Caco-2 (cell line): ENCODE data around the gene PLPP4. TPM values are rescaled to one million over a fixed set of nuclear protein-coding genes. Genes with fewer than 3 reads are reported as not detected.

Experiments used
- BruUV-seq: library from RNA; stranded (reverse); fragments of 400-500 nt; replicated peaks from 2 replicates; lab custom pipeline; 2021; lab: Mats Ljungman, UMichigan
- CTCF ChIA-PET: fragments of 300-600 bp; sonication (Branson Sonifier 250); formaldehyde crosslinking; loops from one replicate; lab custom pipeline; 2022; ENCODE audit warnings: antibody characterized with exemption; lab: Charles Lee
- POLR2A ChIA-PET: fragments of 300-600 bp; sonication (Branson Sonifier 250); formaldehyde crosslinking; loops from one replicate; lab custom pipeline; 2022; ENCODE audit warnings: antibody characterized with exemption; lab: Charles Lee
- DNase-seq, 2 experiments: peaks; one replicate each; pipeline versions ENCODE4 v3.0.0 to v3.0.0-alpha.2; 2020 to 2022
- H3K27me3 ChIP-seq: replicated peaks from 2 replicates; pipeline ENCODE4 v1.6.0; 2011; ENCODE audit warnings: low read length; ENCODE audit not compliant: control insufficient read depth, insufficient read depth
- H3K36me3 ChIP-seq: 2 replicates; pipeline ENCODE4 v1.5.1; 2011; ENCODE audit warnings: low read length; ENCODE audit not compliant: control insufficient read depth, insufficient read depth
- H3K4me1 ChIP-seq: fragments of 250-450 bp; sonication (Bioruptor Pico); 2 replicates; pipeline ENCODE4 v1.5.1; 2020; ENCODE audit warnings: mild to moderate bottlenecking
- H3K4me3 ChIP-seq: 2 replicates; pipeline ENCODE4 v1.5.1; 2011; ENCODE audit warnings: low read depth, mild to moderate bottlenecking, control low read depth, low read length
- H3K9me3 ChIP-seq: fragments of 250-450 bp; sonication (Bioruptor Pico); 2 replicates; pipeline ENCODE4 v1.5.1; 2020; ENCODE audit warnings: mild to moderate bottlenecking, moderate library complexity
- H3K27ac Mint-ChIP-seq: one replicate; pipeline ENCODE4 v1.8.0; 2022; ENCODE audit warnings: mixed read lengths; ENCODE audit not compliant: unreplicated experiment
- H3K27me3 Mint-ChIP-seq: one replicate; pipeline ENCODE4 v1.8.0; 2022; ENCODE audit warnings: mixed read lengths; ENCODE audit not compliant: insufficient read depth, unreplicated experiment
- H3K36me3 Mint-ChIP-seq: one replicate; pipeline ENCODE4 v1.8.0; 2022; ENCODE audit warnings: mild to moderate bottlenecking, mixed read lengths; ENCODE audit not compliant: insufficient read depth, unreplicated experiment
- H3K4me1 Mint-ChIP-seq: one replicate; pipeline ENCODE4 v1.8.0; 2022; ENCODE audit warnings: low read depth, mixed read lengths; ENCODE audit not compliant: unreplicated experiment
- H3K4me3 Mint-ChIP-seq: one replicate; pipeline ENCODE4 v1.8.0; 2022; ENCODE audit warnings: mild to moderate bottlenecking, moderate library complexity, mixed read lengths; ENCODE audit not compliant: unreplicated experiment
- H3K9me3 Mint-ChIP-seq: one replicate; pipeline ENCODE4 v1.8.0; 2022; ENCODE audit warnings: mixed read lengths; ENCODE audit not compliant: unreplicated experiment
- CTCF ChIP-seq, 2 experiments: fragments of 200-600 bp in 1 of 2; IDR thresholded peaks; 1 replicate in 1 of 2; 2 replicates in 1 of 2; pipeline versions ENCODE4 v1.5.1 to v1.8.0; 2011 to 2022; ENCODE audit warnings: antibody characterized with exemption in 1 of 2, control low read depth in 1 of 2, inconsistent platforms in 1 of 2, low read depth in 1 of 2, low read length in 1 of 2, mild to moderate bottlenecking in 1 of 2, moderate library complexity in 1 of 2; ENCODE audit not compliant: insufficient read depth in 1 of 2, severe bottlenecking in 1 of 2, unreplicated experiment in 1 of 2
- intact Hi-C: fragments of 100-400 bp; cut with micrococcal nuclease; formaldehyde crosslinking; loops from one replicate; pipeline ENCODE4 v1.10.0; 2022; ENCODE audit not compliant: unreplicated experiment
- total RNA-seq: library from RNA; stranded (reverse); gene quantifications from 2 replicates; pipeline ENCODE4 v1.2.3, GENCODE V29; 2022

The PLPP4 gene
- total RNA-seq, 1 experiment from 2014 or later = 0.61 TPM

DNA sequence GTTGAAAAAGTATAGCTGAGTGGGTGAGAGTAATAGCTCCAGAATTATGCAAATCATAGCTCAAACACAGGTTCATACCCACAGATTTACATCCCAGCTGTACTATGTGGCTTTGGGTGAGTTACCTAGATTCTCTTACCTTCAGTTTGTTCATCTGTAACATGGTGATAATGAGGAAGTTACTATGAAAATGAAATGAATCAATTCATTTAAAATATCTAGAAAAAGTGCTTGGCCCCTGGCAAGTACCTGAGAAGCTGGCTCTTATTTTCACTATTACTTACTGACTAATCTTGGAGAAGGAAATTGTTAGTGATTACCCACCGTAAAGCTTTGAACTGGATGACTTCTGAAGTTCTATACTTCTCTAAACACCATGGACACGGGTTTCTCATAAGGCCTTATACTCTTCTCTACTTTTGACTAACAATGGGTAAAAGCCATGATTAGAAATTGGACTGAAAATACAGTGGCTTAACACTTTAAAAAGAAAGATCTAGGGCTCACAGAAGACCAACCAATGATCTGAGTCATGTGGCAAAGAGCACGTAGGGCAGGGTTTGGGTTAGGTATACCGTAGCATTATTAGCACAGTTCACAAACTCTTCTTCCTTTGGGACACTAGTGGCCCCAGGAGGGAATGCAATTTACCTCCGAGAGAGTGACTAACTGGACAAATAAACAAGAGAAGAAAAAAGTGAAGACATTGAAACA is 149.2 kb downstream of the PLPP4 start:
- Mint-ChIP-seq H3K4me3 (no peak overlapping the region), H3K27me3 (peaks cover 6% of the 10 kb centered on the region), H3K9me3 (peaks cover 23% of the 10 kb centered on the region), H3K4me1 (no peaks in the 10 kb centered on the region), H3K27ac (no peak overlapping the region), H3K36me3 (no peaks in the 10 kb centered on the region)
- Histone ChIP-seq H3K4me1 (no peaks in the 10 kb centered on the region), H3K9me3 (peaks cover 10% of the 10 kb centered on the region; the same call in 1 of the 2 replicates), H3K27me3 (no peaks in the 10 kb centered on the region; the same call in 1 of the 2 replicates), H3K4me3 (no peak overlapping the region), H3K36me3 (no peaks in the 10 kb centered on the region)
- ChIA-PET CTCF (no interaction called here), POLR2A (no interaction called here)
- BruUV-seq = no TSS peak
- DNase-seq = no peak
- intact Hi-C loops = no loop called here
- no peak for TF ChIP-seq CTCF (IDR thresholded peaks at IDR 0.05; ENCODE audit: insufficient read depth in 1 of 2, low read depth in 1 of 2, low read length in 1 of 2, severe bottlenecking in 1 of 2, unreplicated experiment in 1 of 2)

DNA sequence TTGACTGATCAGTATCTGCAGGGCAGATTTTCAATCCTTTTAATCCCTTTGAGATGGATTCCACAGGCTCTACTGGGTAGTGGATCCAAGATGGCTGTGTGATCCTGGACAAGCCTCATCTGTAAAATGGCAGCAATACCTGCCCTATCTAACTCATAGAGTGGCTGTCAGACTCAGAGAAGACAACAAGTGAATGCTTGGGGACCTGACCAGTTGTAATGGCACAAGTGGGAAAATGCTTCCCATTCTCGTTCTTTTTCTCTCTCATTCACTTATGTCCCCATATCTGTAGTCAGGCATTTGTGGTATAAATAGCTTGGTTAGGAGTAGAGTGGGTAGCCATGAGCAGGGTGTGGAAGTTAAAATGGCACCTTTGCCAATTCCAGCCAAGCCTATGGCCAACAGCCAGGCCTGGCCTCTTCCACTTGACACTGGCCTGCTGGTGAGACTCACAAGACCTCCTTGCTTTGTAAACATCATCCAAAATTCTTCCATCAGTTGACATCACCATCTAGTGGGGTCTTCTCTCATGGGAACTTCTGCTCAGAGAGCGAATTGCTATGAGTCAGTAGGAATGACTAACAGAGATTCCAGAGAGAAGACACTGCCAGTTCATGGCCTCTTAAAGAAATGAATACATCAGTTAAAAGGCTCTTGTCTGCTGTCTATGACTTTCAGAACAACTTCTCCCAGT is 150.1 kb downstream of the PLPP4 start:
- CTCF ChIA-PET = no interaction called here
- Mint-ChIP-seq H3K4me3 (no peak overlapping the region), H3K4me1 (no peaks in the 10 kb centered on the region), H3K27me3 (peaks cover 5% of the 10 kb centered on the region), H3K36me3 (no peaks in the 10 kb centered on the region), H3K9me3 (peaks cover 18% of the 10 kb centered on the region), H3K27ac (no peak overlapping the region)
- no TSS peak for BruUV-seq
- no peak for DNase-seq
- Histone ChIP-seq H3K9me3 (peaks cover 10% of the 10 kb centered on the region; the same call in 1 of the 2 replicates), H3K4me1 (no peaks in the 10 kb centered on the region), H3K36me3 (no peaks in the 10 kb centered on the region), H3K4me3 (no peak overlapping the region), H3K27me3 (no peaks in the 10 kb centered on the region; the same call in 1 of the 2 replicates)
- no peak for TF ChIP-seq CTCF (IDR thresholded peaks at IDR 0.05; ENCODE audit: insufficient read depth in 1 of 2, low read depth in 1 of 2, low read length in 1 of 2, severe bottlenecking in 1 of 2, unreplicated experiment in 1 of 2)
- POLR2A ChIA-PET = no interaction called here
- intact Hi-C loops = no loop called here

DNA sequence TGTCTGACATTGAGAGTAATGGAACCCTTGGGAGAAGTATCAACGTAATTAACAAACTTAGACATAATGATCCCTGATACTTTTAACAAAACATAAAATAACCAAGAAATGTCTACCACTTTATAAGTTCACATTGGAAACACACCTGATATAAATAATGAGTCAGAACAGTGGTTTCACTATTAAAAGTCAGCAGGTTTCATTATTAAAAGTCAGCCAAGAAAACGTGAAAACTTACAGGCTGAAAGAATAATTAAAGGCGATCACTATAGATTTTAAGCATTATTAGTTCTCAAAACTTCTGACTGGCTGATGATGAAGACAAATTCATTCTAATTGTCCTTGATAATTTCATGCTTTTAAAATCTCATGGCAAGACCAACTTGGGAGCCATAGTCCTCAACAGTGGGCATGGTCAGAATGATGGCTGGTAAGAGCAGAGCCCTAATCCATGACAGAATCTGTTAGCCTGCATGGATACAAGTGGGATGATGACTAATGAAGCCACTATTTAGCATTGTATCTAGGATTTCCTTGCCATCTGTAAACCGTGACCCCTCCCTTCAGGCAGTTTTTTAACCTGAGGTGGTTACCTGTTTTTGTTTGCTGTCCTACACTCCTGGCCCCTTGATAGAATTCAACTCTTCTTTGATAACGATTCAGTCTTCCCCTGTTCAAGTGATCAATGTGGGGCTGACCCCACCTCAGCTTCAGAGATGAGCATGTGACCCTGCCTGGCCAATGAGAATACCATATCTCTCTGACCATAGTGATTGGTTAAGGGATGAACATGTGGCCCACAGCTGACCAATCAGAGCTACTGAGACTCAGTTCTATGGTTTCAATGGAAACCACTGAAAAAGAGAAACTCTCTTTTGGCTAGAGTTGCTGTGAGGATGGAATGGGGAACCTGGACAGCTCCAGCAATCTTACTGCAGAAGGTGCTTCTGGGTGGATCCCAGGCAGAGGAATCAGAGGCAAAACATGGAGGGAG is 151.0 kb downstream of the PLPP4 start:
- no peaks in the 10 kb centered on the region for H3K36me3 ChIP-seq
- H3K4me3 Mint-ChIP-seq = no peak overlapping the region
- BruUV-seq = no TSS peak
- TF ChIP-seq CTCF (IDR thresholded peaks at IDR 0.05; ENCODE audit: insufficient read depth in 1 of 2, low read depth in 1 of 2, low read length in 1 of 2, severe bottlenecking in 1 of 2, unreplicated experiment in 1 of 2) = no peak
- no peaks in the 10 kb centered on the region for H3K4me1 Mint-ChIP-seq
- POLR2A ChIA-PET = no interaction called here
- peaks cover 3% of the 10 kb centered on the region for H3K27me3 Mint-ChIP-seq
- H3K4me3 ChIP-seq = no peak overlapping the region
- no peak for DNase-seq
- H3K9me3 Mint-ChIP-seq = peaks cover 10% of the 10 kb centered on the region
- H3K4me1 ChIP-seq = no peaks in the 10 kb centered on the region
- no peaks in the 10 kb centered on the region; the same call in 1 of the 2 replicates for H3K27me3 ChIP-seq
- CTCF ChIA-PET = no interaction called here
- no peaks in the 10 kb centered on the region for H3K36me3 Mint-ChIP-seq
- no peak overlapping the region for H3K27ac Mint-ChIP-seq
- peaks cover 8% of the 10 kb centered on the region; the same call in 1 of the 2 replicates for H3K9me3 ChIP-seq
- intact Hi-C loops = no loop called here
